Kasumi-1 (cell line): ENCODE results near the gene ARMC5.
"Not testable (repeated sequence)": the region's sequence is repeated elsewhere in the genome, so short reads cannot be mapped to it uniquely, and the experiment has no call there.

ENCODE experiments used
- DNase-seq, 2 experiments: peaks; one replicate each; lab custom pipeline; 2025; lab: John Stamatoyannopoulos, UW

The ARMC5 gene

GRCh38 chr16:31476303-31477219 lies 17.3 kb downstream of the ARMC5 start:
- DNase-seq = peak; percentile 29 to 47

GRCh38 chr16:31477220-31478216 lies 18.2 kb downstream of the ARMC5 start:
- peak; percentile 39 to 47 for DNase-seq

GRCh38 chr16:31478956-31479355 lies 19.7 kb downstream of the ARMC5 start:
- DNase-seq = no peak

- DNase-seq = no peak
Measured at GRCh38 chr16:31479751-31480150, 20.4 kb downstream of the ARMC5 start.

GRCh38 chr16:31480851-31481536 lies 21.7 kb downstream of the ARMC5 start:
- DNase-seq = no peak

DNA sequence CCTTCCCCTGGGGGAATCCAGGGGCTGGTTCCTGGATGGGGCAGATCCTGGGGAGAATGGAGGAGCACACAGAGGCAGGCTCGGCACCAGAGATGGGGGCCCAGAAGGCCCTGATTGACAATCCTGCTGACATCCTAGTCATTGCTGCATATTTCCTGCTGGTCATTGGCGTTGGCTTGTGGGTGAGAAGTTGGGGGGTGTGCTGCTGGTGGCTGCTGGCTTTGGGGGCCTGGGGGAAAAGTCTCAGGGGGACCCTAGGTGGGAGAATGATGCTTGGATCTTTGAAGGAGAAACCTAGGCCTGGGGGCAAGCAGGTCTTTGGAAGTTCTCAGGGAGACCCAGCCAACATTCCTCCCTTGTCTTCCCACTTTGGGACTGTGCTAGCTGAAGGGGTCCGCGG lies 23.8 kb downstream of the ARMC5 start, which contains the start of gene SLC5A2:
Gene SLC5A2 (plus strand): TSS at position 43 of the 400 bp plus-strand sequence. CDS start 14 bp downstream, at position 57.
- no peak for DNase-seq

DNA sequence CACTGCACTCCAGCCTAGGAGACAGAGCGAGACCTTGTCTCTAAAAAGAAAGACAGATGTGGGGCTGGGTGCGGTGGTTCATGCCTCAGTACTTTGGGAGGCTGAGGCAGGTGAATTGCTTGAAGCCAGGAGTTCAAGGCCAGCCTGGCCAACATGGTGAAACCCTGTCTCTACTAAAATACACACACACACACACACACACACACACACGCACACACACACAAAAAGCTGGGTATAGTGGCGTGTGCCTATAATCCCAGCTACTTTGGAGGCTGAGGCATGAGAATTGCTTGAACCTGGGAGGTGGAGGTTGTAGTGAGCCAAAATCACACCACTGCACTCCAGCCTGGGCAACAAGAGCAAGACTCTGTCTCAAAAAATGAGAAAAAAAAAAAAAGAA lies 24.7 kb downstream of the ARMC5 start:
- not testable (repeated sequence) for DNase-seq

GRCh38 chr16:31484491-31485171 lies 25.3 kb downstream of the ARMC5 start:
- no peak for DNase-seq

DNA sequence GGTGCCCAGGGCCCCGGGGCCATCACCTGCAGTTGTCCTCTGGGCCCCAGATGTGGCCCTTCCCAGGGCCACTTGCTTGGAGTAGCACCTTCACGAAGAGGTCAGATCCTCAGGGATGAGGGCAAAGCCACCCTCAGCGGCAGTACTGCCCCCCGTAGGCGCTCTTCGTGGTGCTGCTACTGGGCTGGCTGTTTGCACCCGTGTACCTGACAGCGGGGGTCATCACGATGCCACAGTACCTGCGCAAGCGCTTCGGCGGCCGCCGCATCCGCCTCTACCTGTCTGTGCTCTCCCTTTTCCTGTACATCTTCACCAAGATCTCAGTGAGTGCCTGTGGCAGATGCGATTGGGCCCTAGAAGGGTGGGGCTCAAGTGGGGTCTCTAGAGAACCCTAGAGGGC lies 26.3 kb downstream of the ARMC5 start:
- DNase-seq = no peak

DNA sequence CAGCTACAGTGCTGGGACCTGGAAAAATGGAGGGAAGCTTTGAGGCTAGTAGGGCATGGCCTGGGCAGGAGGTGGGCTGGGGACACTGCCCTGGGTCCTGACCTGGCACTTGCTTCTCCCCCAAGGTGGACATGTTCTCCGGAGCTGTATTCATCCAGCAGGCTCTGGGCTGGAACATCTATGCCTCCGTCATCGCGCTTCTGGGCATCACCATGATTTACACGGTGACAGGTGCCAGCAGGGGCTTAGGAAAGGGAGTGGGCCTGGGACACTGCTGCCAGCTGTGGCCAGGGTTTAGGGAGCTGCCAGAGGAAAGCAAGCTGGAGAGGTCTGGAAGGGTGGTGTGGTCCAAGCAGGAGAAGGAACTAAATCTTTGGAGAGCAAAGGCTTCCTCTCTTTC lies 26.7 kb downstream of the ARMC5 start:
- no peak for DNase-seq

- DNase-seq = no peak
Measured at GRCh38 chr16:31487071-31487719, 27.9 kb downstream of the ARMC5 start.

DNA sequence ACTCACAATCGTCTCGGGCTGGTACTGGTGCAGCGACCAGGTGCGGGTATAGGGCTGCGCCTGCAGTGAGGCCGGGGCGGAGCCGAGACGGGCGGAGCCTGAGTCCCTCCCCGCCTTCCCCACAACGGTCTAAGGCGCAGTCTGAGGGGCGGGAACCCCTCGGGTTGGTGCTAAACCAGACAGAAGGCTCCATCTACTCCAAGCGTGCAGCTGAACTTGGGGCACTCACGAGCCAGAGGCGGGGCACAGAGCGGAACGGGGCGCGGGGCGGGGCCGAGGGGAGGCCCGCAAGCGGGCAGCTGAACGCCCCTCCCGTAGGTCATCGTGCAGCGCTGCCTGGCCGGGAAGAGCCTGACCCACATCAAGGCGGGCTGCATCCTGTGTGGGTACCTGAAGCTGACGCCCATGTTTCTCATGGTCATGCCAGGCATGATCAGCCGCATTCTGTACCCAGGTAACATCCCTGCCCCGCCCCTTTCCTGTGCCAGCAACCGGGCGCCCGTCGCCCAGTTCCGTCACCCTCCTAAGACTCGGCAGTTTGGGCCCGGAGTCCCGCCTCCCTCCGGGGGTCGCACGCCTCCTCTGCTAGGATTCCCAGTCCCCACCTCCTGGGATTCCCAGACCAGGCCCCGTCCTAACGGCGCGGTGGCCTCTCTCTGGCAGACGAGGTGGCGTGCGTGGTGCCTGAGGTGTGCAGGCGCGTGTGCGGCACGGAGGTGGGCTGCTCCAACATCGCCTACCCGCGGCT lies 28.6 kb downstream of the ARMC5 start:
- peak; percentile 34 to 49 for DNase-seq

DNA sequence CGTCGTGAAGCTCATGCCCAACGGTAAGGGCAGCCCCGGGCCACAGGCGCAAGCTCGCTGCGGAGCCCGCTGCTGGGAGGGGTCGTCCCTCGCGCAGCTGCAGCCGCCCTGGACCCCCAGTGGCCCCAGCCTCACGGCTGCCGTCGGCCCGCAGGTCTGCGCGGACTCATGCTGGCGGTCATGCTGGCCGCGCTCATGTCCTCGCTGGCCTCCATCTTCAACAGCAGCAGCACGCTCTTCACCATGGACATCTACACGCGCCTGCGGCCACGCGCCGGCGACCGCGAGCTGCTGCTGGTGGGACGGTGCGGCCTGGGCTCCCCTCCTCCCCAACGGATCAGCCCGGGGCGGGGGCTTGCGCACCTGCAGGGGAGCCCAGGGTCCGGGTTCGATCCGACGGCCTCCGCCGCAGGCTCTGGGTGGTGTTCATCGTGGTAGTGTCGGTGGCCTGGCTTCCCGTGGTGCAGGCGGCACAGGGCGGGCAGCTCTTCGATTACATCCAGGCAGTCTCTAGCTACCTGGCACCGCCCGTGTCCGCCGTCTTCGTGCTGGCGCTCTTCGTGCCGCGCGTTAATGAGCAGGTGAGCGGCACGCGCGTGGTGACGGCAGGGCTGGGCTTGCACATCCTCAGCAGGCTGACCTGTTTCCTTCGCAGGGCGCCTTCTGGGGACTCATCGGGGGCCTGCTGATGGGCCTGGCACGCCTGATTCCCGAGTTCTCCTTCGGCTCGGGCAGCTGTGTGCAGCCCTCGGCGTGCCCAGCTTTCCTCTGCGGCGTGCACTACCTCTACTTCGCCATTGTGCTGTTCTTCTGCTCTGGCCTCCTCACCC lies 29.4 kb downstream of the ARMC5 start:
- no peak for DNase-seq

GRCh38 chr16:31489298-31489564 lies 29.9 kb downstream of the ARMC5 start:
- DNase-seq = no peak

DNA sequence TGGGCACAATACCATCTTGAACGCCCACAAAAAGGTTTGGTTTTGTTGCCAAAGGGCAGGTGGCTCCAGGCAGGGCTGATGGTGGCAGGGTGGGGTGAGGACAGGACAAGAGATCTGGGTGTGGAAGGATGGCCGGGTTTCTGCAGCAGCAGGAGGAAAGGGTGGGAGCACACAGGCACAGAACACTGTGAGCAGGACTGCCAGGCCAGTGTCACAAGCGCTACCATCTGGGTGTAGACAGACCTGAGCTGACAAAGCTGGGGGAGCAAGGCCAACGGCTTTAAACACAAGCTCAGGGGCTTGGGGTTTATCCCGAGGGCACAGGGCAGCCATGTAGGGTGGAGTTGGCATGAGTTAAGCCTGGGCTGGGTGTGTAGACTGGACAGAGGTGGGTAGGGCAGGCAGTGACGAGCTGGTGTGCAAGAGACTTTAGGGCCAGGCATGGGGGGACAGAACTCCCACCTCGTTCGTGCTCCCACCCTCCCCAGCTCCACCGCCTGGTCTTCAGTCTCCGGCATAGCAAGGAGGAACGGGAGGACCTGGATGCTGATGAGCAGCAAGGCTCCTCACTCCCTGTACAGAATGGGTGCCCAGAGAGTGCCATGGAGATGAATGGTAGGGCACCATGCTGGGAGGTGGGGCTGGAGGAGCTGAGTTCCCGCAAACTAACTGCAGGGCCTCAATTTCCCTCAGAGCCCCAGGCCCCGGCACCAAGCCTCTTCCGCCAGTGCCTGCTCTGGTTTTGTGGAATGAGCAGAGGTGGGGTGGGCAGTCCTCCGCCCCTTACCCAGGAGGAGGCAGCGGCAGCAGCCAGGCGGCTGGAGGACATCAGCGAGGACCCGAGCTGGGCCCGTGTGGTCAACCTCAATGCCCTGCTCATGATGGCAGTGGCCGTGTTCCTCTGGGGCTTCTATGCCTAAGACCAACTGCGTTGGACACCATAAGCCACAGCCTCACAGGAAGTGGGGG lies 30.6 kb downstream of the ARMC5 start:
- DNase-seq = no peak

DNA sequence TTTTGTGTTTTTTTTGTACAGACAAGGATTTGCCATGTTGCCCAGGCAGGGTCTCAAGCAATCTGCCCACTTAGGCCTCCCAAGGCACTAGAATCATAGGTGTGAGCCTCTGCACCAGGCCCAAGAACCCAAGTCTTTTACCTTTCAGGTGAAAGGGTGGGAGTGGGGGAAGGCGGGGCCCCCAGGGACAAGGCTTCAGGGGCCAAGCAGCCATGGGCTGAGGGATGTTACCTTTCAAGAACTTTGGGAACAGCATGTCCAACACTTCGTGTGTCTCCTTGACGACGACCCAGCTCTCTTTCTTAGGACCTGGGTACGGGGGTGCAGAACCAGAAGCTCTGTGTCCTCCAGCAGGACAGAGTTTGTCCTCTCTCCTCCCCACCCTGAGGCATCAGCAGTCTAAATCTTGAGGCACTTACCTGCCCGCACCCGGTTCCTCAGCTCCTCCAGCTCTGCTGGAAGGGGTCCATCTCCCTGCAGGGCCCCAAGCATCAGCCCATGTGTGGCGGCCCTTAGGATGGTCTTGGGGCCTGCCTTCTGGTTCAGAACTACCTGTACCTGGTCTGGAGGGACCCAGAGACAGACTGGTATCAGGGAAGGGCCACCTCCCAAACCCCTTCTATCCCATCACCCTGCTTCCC lies 32.6 kb downstream of the ARMC5 start:
- DNase-seq = no peak

DNA sequence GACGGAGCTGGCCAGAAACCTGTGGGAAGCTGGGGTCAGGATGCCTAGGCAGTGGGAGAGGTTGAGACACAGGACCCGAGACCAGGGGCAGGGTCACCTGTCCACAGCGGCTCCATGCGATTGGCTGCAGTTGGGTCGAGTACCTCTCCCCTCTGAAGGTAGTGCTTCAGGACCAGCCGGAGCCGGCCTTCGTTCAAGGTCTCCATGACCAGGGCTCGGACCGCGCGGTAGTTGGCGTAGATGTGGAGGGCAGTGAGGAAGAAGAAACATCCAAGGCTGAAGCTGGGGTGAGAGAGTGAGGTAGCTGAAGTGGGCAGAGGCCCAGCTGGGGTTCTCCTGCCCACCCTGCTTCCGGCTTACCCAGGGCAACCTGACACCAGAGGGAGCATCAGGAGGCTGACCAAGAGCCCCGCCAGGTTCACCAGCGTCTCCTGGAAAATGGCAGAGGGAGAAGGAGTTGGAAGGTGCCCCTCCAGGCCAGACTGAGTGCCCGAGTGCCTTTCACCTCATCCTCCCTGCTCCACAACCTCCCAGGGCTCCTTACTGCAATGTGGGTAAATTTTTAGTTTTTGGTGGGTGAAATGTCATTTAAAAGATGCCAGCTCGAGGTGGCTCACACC lies 34.3 kb downstream of the ARMC5 start:
- no peak for DNase-seq
